ENCODE data around the gene CPLX4.

- TF ChIP-seq CTCF (IDR thresholded peaks at IDR 0.05) (peak; percentile 96), ZFX (IDR thresholded peaks at IDR 0.05; ENCODE audit: borderline replicate concordance) (no peak)
Measured at GRCh38 chr18:59308248-59308937, 10.1 kb downstream of the CPLX4 start.
